ENCODE results near the gene KCTD17. TPM values are rescaled to one million over a fixed set of nuclear protein-coding genes. Genes with fewer than 3 reads are reported as not detected.

The KCTD17 gene
- total and polyA plus RNA-seq, 2 of the 4 experiments (the other 2 are of a cell fraction): 28.3 to 37.3 TPM

GRCh38 chr22:37018086-37018814 lies 33.3 kb upstream of the KCTD17 start:
- dilution Hi-C loops (cut with HindIII; ENCODE audit: low sequenced_read_pairs, unreplicated experiment): no loop called here
- intact Hi-C loops (cut with micrococcal nuclease): no loop called here

More at GRCh38 chr22:37018086-37018814, 33.3 kb upstream of the KCTD17 start:
- no peak overlapping the region for H3K14ac ChIP-seq (replicated peaks; ENCODE audit: low read depth, low read length)
- peak overlapping the region; percentile 93 for H3K4me2 ChIP-seq (ENCODE audit: low read depth, low read length)
- H3K27ac ChIP-seq (ENCODE audit: insufficient read depth, low read length): peak overlapping the region; percentile 54
- peaks cover 5% of the 10 kb centered on the region; the same call in 1 of the 2 replicates for H3K9me1 ChIP-seq (ENCODE audit: insufficient read depth, low read length)
- H2AK9ac ChIP-seq (replicated peaks; ENCODE audit: low read depth, low read length, poor library complexity): peak overlapping the region; percentile 68
- CTCF ChIA-PET: no interaction called here
- H3K4ac ChIP-seq (ENCODE audit: low read depth, low read length): peak overlapping the region; percentile 10; the same call in 1 of the 2 replicates
- no peak for DNase-seq
- H2BK120ac ChIP-seq (ENCODE audit: low read depth, low read length): no peak overlapping the region
- peak overlapping the region; percentile 44 for H3K9ac ChIP-seq (ENCODE audit: low read depth, low read length)
- H3K79me1 ChIP-seq (ENCODE audit: low read depth in 1 of 2, low read length in 2 of 2): peaks cover 15 to 57% of the 10 kb centered on the region in 2 experiments
- peak overlapping the region; percentile 25 for H2BK5ac ChIP-seq (ENCODE audit: low read depth, low read length, poor library complexity, severe bottlenecking)
- H4K20me1 ChIP-seq (ENCODE audit: insufficient read depth, low read length): peaks cover 24% of the 10 kb centered on the region
- peak overlapping the region; percentile 85; the same call in 1 of the 2 replicates for H2AK5ac ChIP-seq (ENCODE audit: low read depth, low read length)
- in situ Hi-C loops (cut with MboI; ENCODE audit: low sequenced_read_pairs): no loop called here
- H3K27me3 ChIP-seq (ENCODE audit: control insufficient read depth, insufficient read depth, low read length): no peaks in the 10 kb centered on the region
- no peak overlapping the region for H2BK20ac ChIP-seq (ENCODE audit: low read depth, low read length)
- peaks cover 12% of the 10 kb centered on the region for H3K36me3 ChIP-seq (ENCODE audit: control insufficient read depth, insufficient read depth, low read length)
- no peak overlapping the region for H3K56ac ChIP-seq (ENCODE audit: extremely low read depth, insufficient read depth, low read length)
- WGBS, 2 experiments (ENCODE audit: extremely low coverage in 2 of 2, insufficient read length in 1 of 2): 62% methylated on average over 17 of the region's 45 CpGs; no CpG with 5 or more reads in 1 of the 2 experiments
- peak overlapping the region; percentile 80 for H3K4me3 ChIP-seq (ENCODE audit: insufficient read depth, low read depth, low read length)
- no peak for ATAC-seq (ENCODE audit: low read depth)
- no peaks in the 10 kb centered on the region for H3K9me3 ChIP-seq (ENCODE audit: control insufficient read depth, insufficient read depth, low read length)
- peaks cover 7% of the 10 kb centered on the region for H3K4me1 ChIP-seq (ENCODE audit: control insufficient read depth, insufficient read depth, low read length)
- H2AFZ ChIP-seq (replicated peaks; ENCODE audit: low read length, poor library complexity): peak overlapping the region; percentile 93
- POLR2A ChIA-PET (ENCODE audit: unreplicated experiment): interaction anchor here (0.5 kb wide), 1 partner anchor 604 kb away, joined by 4 read pairs; no protein-coding TSS in a partner anchor
- no peak overlapping the region for H3K23ac ChIP-seq (ENCODE audit: low read depth, low read length)
- peak overlapping the region in 1 of 2 experiments; percentile 71; a peak in 1 of 4 replicates for H4K8ac ChIP-seq (ENCODE audit: low read depth in 2 of 2, low read length in 2 of 2)
- no peak overlapping the region for H2BK15ac ChIP-seq (ENCODE audit: low read depth, low read length)
- H4K91ac ChIP-seq (ENCODE audit: insufficient read depth, low read depth, low read length): peak overlapping the region; percentile 39; the same call in 1 of the 2 replicates
- H4K5ac ChIP-seq (ENCODE audit: low read depth, low read length): no peak overlapping the region
- BruUV-seq (replicated peaks): no TSS peak
- H3K18ac ChIP-seq (ENCODE audit: low read depth, low read length): no peak overlapping the region
- no peak for TF ChIP-seq USF2 (IDR thresholded peaks at IDR 0.05; ENCODE audit: low read depth, low read length)
- TF ChIP-seq BHLHE40 (IDR thresholded peaks at IDR 0.05; ENCODE audit: low read depth, low read length): no peak

Measured in IMR-90 (cell line).